ENCODE data around the gene PIGR. TPM values are rescaled to one million over a fixed set of nuclear protein-coding genes. Genes with fewer than 3 reads are reported as not detected.

Gene PIGR
- total RNA-seq, 1 donor from 2014 or later: 0.25 TPM

DNA sequence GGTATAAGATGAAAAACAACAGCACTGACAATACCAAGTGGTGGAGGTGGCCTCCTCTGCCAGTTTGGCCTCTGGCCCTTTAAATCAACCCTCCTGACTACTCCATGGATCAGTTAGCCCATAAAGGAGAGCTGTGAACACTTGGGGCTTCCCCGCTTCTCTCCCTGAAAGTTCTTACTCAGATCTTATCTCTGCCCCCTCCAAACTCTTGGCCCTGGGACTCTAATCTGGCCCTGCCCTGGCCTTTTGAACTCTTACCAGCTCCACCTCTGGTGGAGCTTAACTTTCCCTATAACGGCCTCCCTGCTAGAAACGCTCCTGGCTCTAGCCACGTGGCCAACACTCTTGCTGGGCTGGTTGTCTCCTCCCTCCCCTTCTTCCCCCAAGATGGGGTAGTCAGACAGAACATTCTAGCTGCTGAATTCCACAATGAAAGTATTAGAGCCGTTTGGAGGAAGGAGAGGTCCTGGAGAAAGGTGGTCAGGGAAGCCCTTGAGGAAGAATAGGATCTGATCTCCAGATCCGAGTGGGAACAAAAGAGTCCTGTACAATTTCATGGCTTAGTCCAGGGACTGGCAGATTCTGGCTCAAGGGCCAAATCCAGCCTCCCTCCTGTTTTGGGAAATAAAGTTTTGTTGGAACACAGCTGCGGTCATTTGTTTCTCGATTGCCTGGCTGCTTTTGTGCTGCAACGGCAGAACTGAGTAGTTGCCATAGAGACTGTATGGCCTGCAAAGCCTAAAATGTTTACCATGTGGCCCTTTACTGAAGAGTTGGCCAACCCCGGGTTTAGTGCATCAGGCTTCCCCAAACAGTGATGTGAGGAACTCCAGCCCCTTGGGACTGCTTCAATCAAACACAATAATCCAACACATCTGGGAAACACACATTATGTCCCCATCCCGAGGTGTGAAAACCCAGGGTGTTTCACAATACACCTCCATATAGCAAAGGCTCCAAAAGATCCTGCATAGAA is 9.5 kb upstream of the PIGR start:
- H3K27ac ChIP-seq: no peak overlapping the region
- H3K4me1 ChIP-seq: peaks cover 9% of the 10 kb centered on the region
- no peaks in the 10 kb centered on the region for H3K9me3 ChIP-seq
- H3K27me3 ChIP-seq: no peaks in the 10 kb centered on the region
- no peak overlapping the region for H3K4me3 ChIP-seq
- H3K36me3 ChIP-seq: no peaks in the 10 kb centered on the region
- intact Hi-C loops (cut with DNase I): no loop called here
- DNase-seq (ENCODE audit: extremely low spot score in 2 of 2): no peak
- no peak for TF ChIP-seq POLR2AphosphoS5 (IDR thresholded peaks at IDR 0.05; ENCODE audit: insufficient read depth in 1 of 2, low read depth in 1 of 2)
- TF ChIP-seq POLR2A (IDR thresholded peaks at IDR 0.05): no peak
- TF ChIP-seq, protein P1, sequence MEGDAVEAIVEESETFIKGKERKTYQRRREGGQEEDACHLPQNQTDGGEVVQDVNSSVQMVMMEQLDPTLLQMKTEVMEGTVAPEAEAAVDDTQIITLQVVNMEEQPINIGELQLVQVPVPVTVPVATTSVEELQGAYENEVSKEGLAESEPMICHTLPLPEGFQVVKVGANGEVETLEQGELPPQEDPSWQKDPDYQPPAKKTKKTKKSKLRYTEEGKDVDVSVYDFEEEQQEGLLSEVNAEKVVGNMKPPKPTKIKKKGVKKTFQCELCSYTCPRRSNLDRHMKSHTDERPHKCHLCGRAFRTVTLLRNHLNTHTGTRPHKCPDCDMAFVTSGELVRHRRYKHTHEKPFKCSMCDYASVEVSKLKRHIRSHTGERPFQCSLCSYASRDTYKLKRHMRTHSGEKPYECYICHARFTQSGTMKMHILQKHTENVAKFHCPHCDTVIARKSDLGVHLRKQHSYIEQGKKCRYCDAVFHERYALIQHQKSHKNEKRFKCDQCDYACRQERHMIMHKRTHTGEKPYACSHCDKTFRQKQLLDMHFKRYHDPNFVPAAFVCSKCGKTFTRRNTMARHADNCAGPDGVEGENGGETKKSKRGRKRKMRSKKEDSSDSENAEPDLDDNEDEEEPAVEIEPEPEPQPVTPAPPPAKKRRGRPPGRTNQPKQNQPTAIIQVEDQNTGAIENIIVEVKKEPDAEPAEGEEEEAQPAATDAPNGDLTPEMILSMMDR (IDR thresholded peaks at IDR 0.05): no peak

DNA sequence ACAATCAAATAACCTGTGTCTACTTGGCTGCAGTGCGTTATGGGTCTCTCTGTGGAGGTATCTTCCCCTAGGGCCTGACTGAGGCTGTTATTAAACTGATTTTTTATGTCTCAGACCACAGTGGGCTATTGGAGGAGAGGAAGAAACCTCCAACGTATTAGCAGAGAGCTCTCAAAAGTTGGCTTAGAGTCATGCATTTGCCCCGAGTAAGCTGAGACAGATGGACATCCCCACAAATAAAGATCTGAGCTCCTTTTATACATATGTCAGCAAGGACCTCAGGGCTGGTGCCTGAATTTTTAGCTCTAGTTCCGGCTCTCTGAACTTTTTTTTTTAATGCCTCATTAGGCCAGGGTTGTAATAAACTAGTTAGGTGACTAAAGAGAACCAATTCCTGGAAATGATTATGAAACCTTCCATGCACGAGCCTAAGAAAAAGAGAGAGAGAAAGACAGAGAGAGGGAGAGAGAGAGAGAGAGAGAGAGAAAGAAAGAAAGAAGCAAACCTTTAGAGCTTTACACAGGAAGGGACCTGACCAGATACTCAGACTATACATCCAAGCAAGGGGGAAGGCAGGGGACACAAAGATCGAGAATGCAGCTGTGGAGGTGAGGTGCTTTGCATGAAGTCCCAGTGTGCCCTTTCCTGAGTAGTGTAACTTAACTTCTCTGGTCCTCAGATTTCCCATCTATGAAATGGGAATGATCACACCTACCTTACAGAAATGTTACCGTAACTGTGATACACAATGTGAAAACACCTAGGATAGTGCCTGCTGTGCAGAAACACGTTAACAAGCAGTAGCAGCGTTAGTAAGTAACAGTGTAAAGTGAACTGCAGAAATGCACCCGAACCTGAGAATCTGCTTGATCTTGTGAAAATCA is 8.4 kb upstream of the PIGR start:
- TF ChIP-seq POLR2A (IDR thresholded peaks at IDR 0.05) (no peak), POLR2AphosphoS5 (IDR thresholded peaks at IDR 0.05; ENCODE audit: insufficient read depth in 1 of 2, low read depth in 1 of 2) (no peak)
- TF ChIP-seq, protein P1 (IDR thresholded peaks at IDR 0.05): no peak
- no peak overlapping the region for H3K4me3 ChIP-seq
- no peaks in the 10 kb centered on the region for H3K9me3 ChIP-seq
- intact Hi-C loops (cut with DNase I): no loop called here
- no peaks in the 10 kb centered on the region for H3K27me3 ChIP-seq
- no peak for DNase-seq (ENCODE audit: extremely low spot score in 2 of 2)
- H3K27ac ChIP-seq: no peak overlapping the region
- H3K4me1 ChIP-seq: peaks cover 9% of the 10 kb centered on the region
- H3K36me3 ChIP-seq: no peaks in the 10 kb centered on the region

DNA sequence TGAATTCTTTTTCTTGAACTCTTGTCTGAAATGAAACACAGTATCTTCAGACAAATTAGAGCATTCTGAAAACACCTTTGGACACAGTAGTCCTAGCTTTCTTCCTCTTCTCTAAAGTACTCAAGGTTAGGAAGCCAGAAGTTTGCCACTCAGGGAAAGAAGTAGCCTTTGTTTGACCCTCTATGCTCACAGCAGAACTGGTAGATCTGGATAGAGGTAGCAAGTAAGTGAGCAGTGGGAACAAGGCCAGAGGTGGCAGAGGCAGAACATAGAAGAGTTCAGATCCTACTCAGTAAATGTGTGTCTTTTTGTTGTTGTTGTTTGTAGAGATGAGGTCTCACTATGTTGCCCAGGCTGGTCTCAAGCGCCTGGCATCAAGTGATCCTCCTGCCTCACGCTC is 7.4 kb upstream of the PIGR start:
- Histone ChIP-seq H3K36me3 (no peaks in the 10 kb centered on the region), H3K27ac (no peak overlapping the region), H3K4me1 (peaks cover 9% of the 10 kb centered on the region), H3K27me3 (no peaks in the 10 kb centered on the region), H3K4me3 (no peak overlapping the region), H3K9me3 (no peaks in the 10 kb centered on the region)
- no peak for DNase-seq (ENCODE audit: extremely low spot score in 2 of 2)
- intact Hi-C loops (cut with DNase I): no loop called here
- TF ChIP-seq, protein P1 (IDR thresholded peaks at IDR 0.05): no peak
- TF ChIP-seq POLR2AphosphoS5 (IDR thresholded peaks at IDR 0.05; ENCODE audit: insufficient read depth in 1 of 2, low read depth in 1 of 2): no peak
- TF ChIP-seq POLR2A (IDR thresholded peaks at IDR 0.05): no peak

DNA sequence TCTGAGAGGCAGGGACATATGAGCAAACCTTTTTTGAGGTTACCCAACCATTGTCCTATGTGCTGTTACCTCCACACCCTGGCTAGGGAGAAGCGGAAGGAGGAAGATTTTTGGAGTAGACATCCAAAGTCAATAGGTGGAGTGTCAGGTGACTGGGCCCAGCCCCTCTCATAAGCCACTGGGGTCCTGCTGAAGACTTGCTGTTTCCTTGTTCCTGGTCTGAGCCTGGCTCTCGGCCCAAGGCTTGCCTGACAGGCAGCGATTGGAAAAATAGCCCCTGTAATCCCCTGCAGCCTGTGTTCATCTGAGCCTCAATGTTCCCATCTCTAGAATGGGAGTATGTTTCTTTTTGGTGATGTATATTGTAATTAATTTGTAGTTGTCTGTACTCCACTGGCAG is 6.9 kb upstream of the PIGR start:
- H3K4me1 ChIP-seq: peaks cover 9% of the 10 kb centered on the region
- H3K4me3 ChIP-seq: no peak overlapping the region
- TF ChIP-seq POLR2AphosphoS5 (IDR thresholded peaks at IDR 0.05; ENCODE audit: insufficient read depth in 1 of 2, low read depth in 1 of 2): no peak
- TF ChIP-seq POLR2A (IDR thresholded peaks at IDR 0.05): no peak
- TF ChIP-seq, protein P1 (IDR thresholded peaks at IDR 0.05): no peak
- DNase-seq (ENCODE audit: extremely low spot score in 2 of 2): no peak
- no peak overlapping the region for H3K27ac ChIP-seq
- no peaks in the 10 kb centered on the region for H3K9me3 ChIP-seq
- no peaks in the 10 kb centered on the region for H3K36me3 ChIP-seq
- H3K27me3 ChIP-seq: no peaks in the 10 kb centered on the region
- intact Hi-C loops (cut with DNase I): no loop called here

All from vagina (tissue), 2 donors.